Erythroblast (primary cell): ENCODE results near the gene DNAH9.

ENCODE experiments used
- GATA1 ChIP-seq: IDR thresholded peaks from 2 replicates; pipeline ENCODE4 v1.6.1; 2011; ENCODE audit warnings: low read depth, mild to moderate bottlenecking, control low read depth, low read length, moderate library complexity
- POLR2A ChIP-seq: IDR thresholded peaks from 2 replicates; pipeline ENCODE4 v1.6.1; 2011; ENCODE audit warnings: mild to moderate bottlenecking, low read length

DNA sequence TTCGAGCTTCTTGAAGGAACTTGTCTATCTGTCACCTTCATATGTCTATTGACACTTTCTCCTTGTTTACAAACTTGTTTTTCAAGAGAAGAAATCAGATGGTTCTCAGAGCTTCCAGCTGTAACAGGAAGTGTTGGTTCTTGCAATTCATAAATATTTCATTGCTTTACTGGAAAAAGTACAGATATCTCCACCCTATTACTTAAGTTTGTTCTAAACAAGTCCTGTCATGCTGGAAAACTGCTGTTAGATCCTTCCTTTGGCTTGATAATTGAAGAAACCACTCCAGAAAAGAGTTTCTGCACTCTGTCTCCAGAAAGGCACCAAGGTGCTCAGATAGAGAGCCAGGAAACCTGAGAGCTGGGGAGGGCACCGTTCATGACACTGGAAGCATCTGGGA is 181.6 kb downstream of the DNAH9 start:
- TF ChIP-seq POLR2A (no peak), GATA1 (no peak)
